Sciatic nerve (tissue), 2 donors: Measurements from ENCODE around the gene CPLANE1. TPM values are rescaled to one million over a fixed set of nuclear protein-coding genes. Genes with fewer than 3 reads are reported as not detected.
"Not testable (repeated sequence)": the region's sequence is repeated elsewhere in the genome, so short reads cannot be mapped to it uniquely, and the experiment has no call there.

Source experiments
- ATAC-seq: fragments of 200-7000 bp; cut with Tn5 transposase; one replicate; pipeline ENCODE4 v1.9.1; 2020; ENCODE audit warnings: mild to moderate bottlenecking, moderate library complexity
- DNase-seq: peaks from one replicate; pipeline ENCODE4 v3.0.0-alpha.2; 2020; ENCODE audit warnings: low spot score
- intact Hi-C: fragments of 100-400 bp; cut with DNase I; formaldehyde crosslinking; loops from one replicate; pipeline ENCODE4 v1.14.2; 2022
- total RNA-seq: library from RNA; stranded (reverse); fragmentation: NEBNext Ultra II Directional; extraction: Animal tissue kit (Norgen Biotek cat#: 25700); gene quantifications from one replicate; pipeline ENCODE4 v1.2.1, GENCODE V29; 2021
- donor health status: DM: no; HTN: no; CAD: no.
- donor health status: DM: no; HTN: no; CAD: no.

The CPLANE1 gene
- total RNA-seq, 1 donor from 2014 or later, result 53.7 TPM

DNA sequence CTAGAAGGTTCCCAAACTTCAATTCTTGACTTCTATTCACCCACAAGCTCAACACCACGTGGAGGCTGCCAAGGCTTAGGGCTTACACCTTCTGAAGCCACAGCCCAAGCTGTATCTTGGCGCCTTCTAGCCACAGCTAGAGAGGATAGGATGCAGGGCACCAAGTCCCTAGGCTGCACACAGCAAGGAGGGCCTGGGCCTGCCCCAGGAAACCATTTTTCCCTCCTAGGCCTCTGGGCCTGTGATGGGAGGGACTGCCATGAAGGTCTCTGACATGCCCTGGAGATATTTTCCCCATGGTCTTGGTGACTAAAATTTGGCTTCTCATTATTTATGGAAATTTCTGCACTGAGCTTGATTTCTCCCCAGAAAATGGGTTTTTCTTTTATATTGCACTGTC is 112.5 kb downstream of the CPLANE1 start:
- no peak for ATAC-seq
- DNase-seq, result no peak
- intact Hi-C loops, result no loop called here

DNA sequence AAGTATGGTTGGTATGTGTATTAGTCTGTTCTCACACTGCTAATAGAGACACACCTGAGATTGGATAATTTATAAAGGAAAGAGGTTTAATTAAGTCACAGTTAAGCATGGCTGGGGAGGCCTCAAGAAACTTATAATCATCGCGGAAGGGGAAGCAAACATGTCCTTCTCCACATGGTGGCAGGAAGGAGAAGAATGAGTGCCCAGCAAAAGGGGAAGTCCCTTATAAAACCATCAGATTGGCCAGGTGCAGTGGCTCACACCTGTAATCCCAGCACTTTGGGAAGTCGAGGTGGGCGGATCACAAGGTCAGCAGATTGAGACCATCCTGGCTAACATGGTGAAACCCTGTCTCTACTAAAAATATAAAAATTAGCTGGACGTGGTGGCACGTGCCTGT is 113.9 kb downstream of the CPLANE1 start:
- ATAC-seq, DNase-seq, intact Hi-C loops: not testable (repeated sequence)

DNA sequence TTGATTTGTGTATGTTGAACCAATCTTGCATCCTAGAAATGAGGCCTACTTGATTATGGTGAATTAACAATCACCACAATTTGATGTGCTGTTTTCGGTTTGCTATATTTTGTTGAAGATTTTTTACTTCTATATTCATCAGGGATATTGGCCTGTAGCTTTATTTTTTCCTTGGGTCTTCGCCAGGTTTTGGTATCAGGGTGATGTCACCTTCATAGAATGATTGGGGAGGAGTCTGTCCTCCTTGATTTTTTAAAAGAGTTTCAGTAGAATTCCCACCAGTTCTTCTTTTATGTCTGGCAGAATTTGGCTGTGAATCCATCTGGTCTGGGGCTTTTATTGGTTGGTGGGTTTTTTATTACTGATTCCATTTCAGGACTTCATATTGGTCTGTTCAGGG is 115.2 kb downstream of the CPLANE1 start:
- no peak for DNase-seq
- ATAC-seq, result no peak
- intact Hi-C loops, result no loop called here

DNA sequence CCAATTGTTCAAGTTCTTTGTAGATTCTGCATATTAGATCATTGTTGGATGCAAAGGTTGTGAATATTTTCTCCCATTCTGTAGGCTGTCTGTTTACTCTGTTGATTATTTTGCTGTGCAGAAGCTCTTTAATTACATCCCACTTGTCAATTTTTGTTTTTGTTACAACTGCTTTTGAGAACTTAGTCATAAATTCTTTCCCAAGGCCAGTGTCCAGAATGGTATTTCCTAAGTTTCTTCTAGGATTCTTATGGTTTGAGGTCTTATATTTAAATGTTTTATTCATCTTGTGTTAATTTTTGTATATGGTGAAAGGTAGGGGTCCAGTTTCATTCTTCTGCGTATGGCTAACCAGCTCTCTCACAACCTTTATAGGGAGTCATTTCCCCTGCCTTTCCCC is 116.5 kb downstream of the CPLANE1 start:
- no peak for ATAC-seq
- intact Hi-C loops, result no loop called here
- DNase-seq, result no peak

DNA sequence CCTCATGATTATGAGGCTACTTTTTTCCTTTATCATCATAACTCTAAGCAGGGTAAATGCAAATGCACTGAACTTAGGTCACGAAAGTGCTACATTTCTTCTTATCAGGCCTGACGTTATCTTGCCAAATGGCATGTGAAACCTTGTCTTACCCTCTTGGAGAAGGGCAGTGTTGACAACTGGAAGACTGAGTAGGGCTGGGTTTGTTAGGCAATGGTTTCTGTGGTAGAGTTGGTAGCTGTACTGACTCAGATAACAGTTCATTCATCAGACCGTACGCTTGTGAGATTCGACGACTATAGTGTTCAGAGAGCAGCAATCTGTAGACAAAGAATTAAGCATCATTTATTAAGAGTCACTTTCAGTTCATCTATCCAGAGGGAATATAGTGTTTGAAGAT is 127.7 kb downstream of the CPLANE1 start:
- ATAC-seq (no peak), DNase-seq (no peak)
- intact Hi-C loops, result no loop called here

DNA sequence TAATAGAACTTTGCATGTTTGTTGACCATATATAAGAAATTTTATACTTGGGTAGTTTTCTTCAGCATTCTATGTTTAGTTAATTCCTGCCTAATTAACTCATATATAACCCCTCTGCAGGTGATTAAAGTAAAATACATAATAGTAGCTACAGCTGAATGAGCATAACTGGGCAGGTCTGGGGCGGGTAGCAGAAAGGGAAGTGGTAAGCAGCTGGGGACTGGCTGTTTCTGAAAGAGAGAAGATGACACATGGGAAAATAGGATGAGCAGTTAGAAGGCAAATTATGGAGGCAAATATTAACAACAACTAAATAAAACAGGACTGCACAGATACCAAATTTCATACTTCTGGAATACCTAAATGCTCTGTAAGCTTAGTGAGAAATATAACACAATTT is 128.1 kb downstream of the CPLANE1 start:
- intact Hi-C loops, result no loop called here
- no peak for DNase-seq
- ATAC-seq, result no peak

DNA sequence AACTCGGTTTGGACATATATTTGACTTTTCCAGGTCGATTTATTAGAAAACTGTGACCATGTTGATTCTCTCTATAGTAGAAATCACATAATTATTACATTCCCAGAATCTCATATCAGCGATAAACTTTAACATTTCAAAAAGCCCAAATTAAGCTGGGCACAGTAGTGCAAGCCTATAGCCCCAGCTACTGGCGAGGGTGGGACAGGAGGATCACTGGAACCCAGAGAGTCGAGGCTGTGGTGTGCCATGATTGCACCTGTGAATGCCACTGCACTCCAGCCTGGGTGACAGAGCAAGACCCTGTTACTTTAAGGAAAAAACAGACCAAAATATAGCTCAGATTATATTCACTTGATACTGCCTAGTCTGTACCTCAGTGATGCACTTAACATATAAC is 128.9 kb downstream of the CPLANE1 start:
- no peak for ATAC-seq
- intact Hi-C loops, result no loop called here
- no peak for DNase-seq

DNA sequence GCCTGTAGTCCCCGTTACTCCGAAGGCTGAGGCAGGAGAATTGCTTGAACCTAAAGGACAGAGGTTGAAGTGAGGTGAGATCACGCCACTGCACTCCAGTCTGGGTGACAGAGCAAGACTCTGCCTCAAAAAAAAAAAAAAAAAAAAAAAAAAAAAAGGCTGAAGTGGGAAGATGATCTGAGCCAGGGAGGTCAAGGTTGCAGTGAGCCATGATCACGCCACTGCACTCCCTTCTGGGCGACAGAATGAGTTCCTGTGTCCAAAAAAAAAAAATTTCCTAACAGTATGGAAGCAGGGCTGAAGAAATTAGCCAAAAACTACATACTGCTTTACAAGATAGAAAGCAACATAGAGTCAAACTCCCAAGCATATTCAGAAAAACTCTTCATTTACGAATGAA is 132.8 kb downstream of the CPLANE1 start:
- DNase-seq (no peak), ATAC-seq (no peak)
- intact Hi-C loops, result no loop called here

DNA sequence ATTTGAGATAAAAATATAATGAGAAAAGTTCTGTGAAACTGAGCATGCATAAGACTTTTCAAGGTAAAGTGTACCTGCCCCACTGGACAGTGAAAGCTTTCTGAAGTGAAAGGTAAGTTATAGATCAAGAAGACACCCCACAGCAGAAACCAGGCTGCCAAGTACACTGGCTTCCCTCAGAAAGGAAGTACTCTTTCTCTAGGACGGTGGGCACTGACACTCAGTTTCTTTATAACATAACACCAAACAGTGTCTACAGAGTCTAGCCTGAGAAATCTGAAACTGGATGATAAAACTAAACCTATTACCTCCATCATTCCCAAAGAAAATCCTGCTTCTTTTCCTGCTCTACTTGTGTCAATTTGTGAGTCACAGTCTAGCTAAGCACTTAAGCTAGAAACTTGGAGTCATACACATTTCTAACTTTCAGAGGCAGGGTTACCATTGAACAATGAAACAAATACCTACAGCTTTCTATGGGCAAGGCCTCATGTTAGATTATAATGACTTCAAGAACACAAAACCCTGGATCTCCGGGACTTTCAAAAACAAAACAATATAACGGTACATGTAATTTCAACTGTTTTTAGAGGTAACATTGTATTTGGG is 136.7 kb downstream of the CPLANE1 start:
- DNase-seq, result no peak
- intact Hi-C loops, result no loop called here
- no peak for ATAC-seq

DNA sequence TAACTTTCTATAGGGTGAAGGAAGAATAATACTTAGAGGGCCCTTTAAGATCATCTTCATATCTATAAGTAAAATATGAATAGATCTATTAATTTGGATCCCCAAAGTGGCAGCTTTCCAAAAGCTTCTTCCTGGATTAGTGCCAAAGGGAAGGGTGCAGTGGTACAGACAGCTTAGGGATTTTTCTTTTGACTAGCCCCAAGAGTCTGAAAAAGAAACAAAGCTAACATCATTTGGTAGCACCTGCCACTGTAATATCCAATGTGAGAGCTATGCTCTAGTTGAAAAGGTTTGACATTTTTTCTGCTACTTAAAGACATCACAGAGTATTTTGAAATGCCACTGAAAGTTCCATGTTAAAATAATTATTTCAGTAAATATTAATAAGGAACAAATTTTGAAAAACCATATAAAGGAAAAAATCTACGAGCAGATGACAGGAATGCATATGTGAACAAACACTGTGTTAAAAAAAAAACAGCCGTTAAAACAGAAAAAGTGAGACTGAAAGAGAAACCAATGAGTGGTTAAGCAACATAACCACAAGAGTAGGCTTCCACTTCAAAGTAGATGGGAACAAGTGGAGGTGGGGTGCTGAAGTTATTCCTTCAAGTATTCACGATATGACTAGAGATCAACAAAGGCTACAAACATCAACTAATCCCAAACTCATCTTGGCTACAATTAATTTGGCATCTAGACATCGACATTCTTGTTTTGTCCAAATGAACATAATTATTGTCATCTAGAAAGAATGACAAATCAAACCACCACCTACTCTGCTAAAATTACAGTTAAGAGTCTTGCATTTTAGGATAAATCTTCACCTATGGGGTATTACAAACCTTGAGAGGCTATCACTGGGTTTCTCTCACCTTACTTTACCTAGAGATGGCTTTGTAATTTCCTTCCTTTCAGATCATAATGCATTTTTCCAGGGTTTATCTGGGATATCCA is 137.5 kb downstream of the CPLANE1 start:
- DNase-seq (no peak), ATAC-seq (no peak)
- intact Hi-C loops, result no loop called here

DNA sequence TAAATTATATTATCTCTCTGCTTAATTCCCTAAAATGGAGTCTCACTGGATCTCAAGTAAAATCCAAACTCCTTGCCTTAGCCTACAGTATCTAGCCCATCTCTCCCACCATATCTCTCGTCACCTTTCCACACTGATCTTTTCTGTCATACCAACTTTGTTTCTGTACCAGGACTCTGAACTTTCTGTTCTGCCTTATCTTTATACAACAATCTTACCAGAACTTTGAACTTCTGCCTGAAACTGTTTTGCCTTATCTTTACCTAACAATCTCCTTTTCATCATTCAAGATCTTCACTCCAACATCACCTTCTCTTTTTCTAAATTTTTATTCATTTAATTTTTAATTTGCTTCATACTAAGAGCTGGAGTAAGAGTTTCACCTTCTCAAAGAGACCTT is 139.0 kb downstream of the CPLANE1 start:
- intact Hi-C loops, result no loop called here
- ATAC-seq, result no peak
- no peak for DNase-seq

DNA sequence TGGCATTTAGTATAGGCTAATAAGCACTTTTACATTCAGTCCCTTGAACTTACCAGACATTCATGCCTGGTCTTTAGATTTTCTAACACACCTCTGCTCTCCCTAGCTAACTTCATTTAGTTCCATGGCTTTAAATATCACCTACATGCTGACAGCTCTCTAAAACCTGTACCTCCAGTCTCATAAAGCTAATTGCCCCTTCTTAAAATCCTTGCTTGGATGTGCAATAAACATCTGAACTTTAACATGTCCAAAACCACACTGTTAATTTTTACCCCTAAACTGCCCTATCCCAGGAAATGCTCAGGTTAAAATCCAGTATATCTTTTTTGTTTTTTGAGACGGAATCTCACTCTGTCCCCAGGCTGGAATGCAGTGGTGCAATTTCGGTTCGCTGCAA is 139.8 kb downstream of the CPLANE1 start:
- no peak for ATAC-seq
- DNase-seq, result no peak
- intact Hi-C loops, result no loop called here

DNA sequence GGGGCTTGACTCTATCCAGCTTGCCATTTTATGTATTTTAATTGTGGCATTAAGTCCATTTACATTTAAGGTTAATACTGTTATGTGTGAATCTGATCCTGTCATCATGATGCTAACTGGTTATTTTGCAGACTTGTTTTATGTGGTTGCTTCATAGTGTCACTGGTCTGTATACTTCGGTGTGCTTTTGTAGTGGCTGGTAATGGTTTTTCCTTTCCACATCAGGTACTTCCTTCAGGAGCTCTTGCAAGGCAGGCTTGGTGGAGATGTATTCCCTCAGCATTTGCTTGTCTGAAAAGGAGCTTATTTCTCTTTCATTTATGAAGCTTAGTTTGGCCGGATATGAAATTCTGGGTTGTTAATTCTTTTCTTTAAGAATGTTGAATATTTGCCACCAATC is 145.9 kb downstream of the CPLANE1 start:
- DNase-seq (no peak), ATAC-seq (no peak)
- intact Hi-C loops, result no loop called here

DNA sequence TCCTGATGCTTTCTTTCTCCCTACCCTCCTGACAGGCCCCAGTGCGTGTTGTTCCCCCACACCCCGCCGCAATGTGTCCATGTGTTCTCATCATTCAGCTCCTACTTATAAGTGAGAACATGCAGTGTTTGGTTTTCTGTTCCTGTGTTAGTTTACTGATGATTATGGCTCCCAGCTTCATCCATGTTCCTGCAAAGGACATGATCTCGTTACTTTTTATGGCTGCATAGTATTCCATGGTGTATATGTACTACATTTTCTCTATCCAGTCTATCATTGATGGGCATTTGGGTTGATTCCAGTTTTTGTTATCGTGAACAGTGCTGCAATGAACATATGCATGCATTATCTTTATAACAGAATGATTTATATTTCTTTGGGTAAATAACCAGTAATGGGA is 149.9 kb downstream of the CPLANE1 start:
- ATAC-seq, DNase-seq, intact Hi-C loops: not testable (repeated sequence)

DNA sequence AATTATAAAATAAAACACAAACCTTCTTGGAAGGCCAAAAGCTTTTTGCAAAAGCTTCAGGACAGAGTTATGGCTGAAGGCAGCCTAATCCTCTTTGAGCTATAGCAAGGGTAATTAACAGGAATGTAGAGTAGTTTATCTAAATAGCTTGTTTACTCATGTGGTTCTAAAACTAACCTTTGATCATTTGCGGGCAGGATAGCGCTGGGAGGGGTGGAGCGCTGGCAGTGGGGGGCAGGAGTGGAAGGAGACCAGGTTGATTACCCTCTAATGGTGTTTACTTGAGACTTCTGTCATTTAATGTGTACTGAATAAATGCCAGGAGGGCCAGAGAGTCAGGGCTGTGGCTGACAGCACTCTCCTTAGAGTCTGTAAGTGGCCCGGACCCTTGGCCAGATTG is 155.4 kb downstream of the CPLANE1 start:
- DNase-seq, intact Hi-C loops, ATAC-seq: not testable (repeated sequence)

DNA sequence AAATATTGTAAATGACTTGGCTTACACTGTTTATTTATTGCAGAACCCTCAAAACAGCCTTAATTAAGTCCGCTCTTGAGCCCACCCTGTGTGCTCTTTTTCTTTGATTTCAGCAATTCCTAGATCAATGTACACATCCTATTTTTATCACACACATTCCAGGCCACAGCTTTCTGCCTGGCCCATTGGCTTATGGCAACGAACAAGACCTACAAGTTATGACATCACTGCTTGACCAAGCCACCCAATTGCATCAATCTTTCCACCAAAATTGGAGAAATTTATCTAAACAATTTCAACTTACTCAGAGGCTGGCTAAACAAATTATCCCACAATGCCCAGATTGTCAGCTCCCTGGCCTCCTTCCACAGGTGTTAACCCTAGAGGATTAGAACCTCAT is 158.4 kb downstream of the CPLANE1 start:
- no peak for ATAC-seq
- intact Hi-C loops, result no loop called here

DNA sequence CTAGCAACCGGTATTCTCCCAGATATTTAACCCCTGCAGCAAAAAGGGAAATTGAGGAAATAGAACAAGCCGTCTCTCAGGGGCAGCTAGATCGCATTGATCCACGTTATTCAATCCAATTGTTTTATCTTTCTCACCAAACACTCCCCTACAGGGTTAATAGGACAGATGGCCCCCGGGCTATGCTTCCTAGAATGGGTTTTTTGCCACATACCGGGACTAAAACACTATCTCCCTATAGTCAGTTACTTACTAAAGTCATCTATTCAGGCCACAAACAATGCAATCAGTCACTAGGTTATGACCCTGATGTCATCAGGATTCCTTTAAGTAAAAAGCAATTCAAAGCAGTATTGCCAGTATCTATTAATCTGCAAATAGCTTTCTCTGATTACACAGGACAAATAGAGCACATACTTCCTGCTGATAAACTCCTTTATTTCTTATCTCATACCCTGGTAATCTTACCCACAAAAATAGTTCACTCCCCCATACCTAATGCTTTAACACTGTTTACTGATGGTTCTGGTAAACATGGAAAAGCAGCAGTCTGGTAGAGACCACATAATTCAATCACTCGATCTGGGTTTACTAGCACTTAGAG is 159.0 kb downstream of the CPLANE1 start:
- ATAC-seq (no peak), DNase-seq (no peak)
- intact Hi-C loops, result no loop called here

More for the DNA sequence above, 158.4 kb downstream of the CPLANE1 start:
- DNase-seq, result no peak

DNA sequence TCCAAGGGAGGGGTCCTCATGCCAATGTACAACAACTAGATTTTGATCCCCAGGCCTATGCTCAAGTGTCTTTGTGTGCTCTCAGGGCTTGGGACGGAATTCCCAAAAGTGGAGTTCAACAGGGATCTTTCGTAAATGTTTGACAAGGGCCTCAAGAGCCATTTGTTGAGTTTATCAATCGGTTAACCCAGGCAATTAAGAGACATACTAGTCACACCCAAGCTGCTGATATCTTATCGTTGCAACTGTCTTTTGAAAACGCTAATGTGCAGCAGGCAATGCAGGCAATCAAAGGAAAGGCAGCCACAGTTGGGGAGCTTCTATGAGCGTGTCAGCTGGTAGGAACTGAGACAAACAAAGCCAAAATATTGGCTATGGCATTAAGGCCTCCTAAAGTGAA is 161.2 kb downstream of the CPLANE1 start:
- ATAC-seq (no peak), DNase-seq (no peak)
- intact Hi-C loops, result no loop called here

DNA sequence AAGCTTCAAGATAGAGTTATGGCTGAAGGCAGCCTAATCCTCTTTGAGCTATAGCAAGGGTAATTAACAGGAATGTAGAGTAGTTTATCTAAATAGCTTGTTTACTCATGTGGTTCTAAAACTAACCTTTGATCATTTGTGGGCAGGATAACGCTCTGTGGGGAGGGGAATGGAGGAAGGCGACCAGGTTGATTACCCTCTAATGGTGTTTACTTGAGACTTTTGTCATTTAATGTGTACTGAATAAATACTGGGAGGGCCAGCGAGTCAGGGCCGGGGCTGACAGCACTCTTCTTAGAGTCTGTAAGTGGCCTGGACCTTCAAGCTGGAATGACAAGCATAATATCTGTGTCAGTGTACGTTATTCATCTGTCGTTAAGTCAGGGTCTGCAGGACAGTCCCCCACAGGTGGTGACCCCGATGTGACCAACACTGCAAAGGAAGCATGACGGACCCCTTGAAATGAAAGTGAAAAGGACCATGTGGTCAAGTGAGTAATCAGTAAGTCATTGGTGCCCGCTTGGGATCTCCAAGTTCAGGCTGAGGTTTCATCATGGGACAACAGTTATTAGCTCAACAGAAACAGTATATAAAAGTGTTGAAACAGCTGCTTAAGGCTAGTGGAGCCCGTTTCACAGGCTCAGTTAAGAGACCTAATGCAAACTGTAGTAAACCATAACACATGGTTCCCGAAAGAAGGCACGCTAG is 162.6 kb downstream of the CPLANE1 start:
- intact Hi-C loops, result no loop called here
- ATAC-seq (no peak), DNase-seq (no peak)
